HepG2 (cell line): Measurements from ENCODE around the gene ASPHD1.

Experiments
- ELF1 ChIP-seq: sonication (generic); formaldehyde crosslinking; IDR thresholded peaks from 2 replicates; pipeline ENCODE4 v1.4.0; 2020; ENCODE audit warnings: missing genetic modification reagents
- GLI4 ChIP-seq: sonication (generic); formaldehyde crosslinking; IDR thresholded peaks from 2 replicates; pipeline ENCODE4 v1.5.1; 2020; ENCODE audit warnings: missing genetic modification reagents, mild to moderate bottlenecking, moderate library complexity, borderline replicate concordance
- KAT7 ChIP-seq: IDR thresholded peaks from 2 replicates; pipeline ENCODE4 v1.6.1; 2018; ENCODE audit warnings: borderline replicate concordance, missing compliant biosample characterization
- NFIC ChIP-seq: IDR thresholded peaks from 2 replicates; pipeline ENCODE4 v1.6.1; 2012; ENCODE audit warnings: mild to moderate bottlenecking, low read length, inconsistent platforms
- POLR2A ChIP-seq, 2 experiments: IDR thresholded peaks; 2 replicates each; pipeline ENCODE4 v1.6.1; 2011; ENCODE audit warnings: low read depth in 2 of 2, low read length in 2 of 2, mild to moderate bottlenecking in 1 of 2, moderate library complexity in 1 of 2; ENCODE audit not compliant: insufficient read depth in 1 of 2
- SIN3A ChIP-seq: IDR thresholded peaks from 2 replicates; pipeline ENCODE4 v1.6.1; 2011; ENCODE audit warnings: low read depth, mild to moderate bottlenecking, control low read depth, low read length, borderline replicate concordance
- SRSF9 ChIP-seq: fragments of 200-400 bp; formaldehyde crosslinking; IDR thresholded peaks from 2 replicates; pipeline ENCODE4 v1.6.1; 2018; ENCODE audit warnings: borderline replicate concordance, mild to moderate bottlenecking, low read depth, low read length; ENCODE audit not compliant: insufficient read depth, poor library complexity, severe bottlenecking
- TAF1 ChIP-seq: sonication (generic); formaldehyde crosslinking; IDR thresholded peaks from 2 replicates; pipeline ENCODE4 v1.4.0; 2020; ENCODE audit warnings: missing genetic modification reagents
- ZC3H4 ChIP-seq: sonication (generic); formaldehyde crosslinking; IDR thresholded peaks from 2 replicates; pipeline ENCODE4 v1.4.0; 2020; ENCODE audit warnings: missing genetic modification reagents, borderline replicate concordance
- TF ChIP-seq, protein P1 (sequence below), 2 experiments: IDR thresholded peaks; 2 replicates each; pipeline ENCODE4 v1.6.1; 2011 to 2012; ENCODE audit warnings: low read length in 2 of 2, borderline replicate concordance in 1 of 2, low read depth in 1 of 2, mild to moderate bottlenecking in 1 of 2, moderate library complexity in 1 of 2
- TF ChIP-seq, protein P2 (sequence below), 2 experiments: sonication (generic) in 1 of 2; formaldehyde crosslinking in 1 of 2; IDR thresholded peaks; 2 replicates each; pipeline versions ENCODE4 v1.5.1 to v1.6.1; 2011 to 2020; ENCODE audit warnings: borderline replicate concordance in 1 of 2, low read depth in 1 of 2, low read length in 1 of 2, mild to moderate bottlenecking in 1 of 2, missing genetic modification reagents in 1 of 2, moderate library complexity in 1 of 2
- TF ChIP-seq, protein P3 (sequence below): IDR thresholded peaks from 2 replicates; pipeline ENCODE4 v1.6.1; 2016; ENCODE audit warnings: low read depth

DNA sequence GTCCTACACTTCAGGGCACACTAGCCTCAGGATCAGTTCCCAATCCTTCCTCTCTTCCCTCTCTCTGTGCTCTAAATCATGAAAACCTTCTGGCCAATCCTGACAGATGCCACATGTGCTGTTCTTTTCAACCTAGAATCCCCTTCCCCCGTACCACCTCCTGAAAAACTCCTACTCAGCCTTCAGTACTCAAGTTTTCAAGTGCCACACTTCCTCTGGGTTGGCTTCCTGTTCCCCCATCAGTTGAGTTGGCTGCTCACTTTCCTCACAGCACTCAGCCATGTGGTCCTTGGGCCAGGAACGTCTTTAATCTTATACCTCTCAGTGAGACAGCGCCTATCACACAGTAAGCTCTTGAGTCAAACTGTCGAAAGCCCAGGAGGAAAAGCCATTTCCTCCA is 3.3 kb downstream of the ASPHD1 start:
- TF ChIP-seq, protein P1, sequence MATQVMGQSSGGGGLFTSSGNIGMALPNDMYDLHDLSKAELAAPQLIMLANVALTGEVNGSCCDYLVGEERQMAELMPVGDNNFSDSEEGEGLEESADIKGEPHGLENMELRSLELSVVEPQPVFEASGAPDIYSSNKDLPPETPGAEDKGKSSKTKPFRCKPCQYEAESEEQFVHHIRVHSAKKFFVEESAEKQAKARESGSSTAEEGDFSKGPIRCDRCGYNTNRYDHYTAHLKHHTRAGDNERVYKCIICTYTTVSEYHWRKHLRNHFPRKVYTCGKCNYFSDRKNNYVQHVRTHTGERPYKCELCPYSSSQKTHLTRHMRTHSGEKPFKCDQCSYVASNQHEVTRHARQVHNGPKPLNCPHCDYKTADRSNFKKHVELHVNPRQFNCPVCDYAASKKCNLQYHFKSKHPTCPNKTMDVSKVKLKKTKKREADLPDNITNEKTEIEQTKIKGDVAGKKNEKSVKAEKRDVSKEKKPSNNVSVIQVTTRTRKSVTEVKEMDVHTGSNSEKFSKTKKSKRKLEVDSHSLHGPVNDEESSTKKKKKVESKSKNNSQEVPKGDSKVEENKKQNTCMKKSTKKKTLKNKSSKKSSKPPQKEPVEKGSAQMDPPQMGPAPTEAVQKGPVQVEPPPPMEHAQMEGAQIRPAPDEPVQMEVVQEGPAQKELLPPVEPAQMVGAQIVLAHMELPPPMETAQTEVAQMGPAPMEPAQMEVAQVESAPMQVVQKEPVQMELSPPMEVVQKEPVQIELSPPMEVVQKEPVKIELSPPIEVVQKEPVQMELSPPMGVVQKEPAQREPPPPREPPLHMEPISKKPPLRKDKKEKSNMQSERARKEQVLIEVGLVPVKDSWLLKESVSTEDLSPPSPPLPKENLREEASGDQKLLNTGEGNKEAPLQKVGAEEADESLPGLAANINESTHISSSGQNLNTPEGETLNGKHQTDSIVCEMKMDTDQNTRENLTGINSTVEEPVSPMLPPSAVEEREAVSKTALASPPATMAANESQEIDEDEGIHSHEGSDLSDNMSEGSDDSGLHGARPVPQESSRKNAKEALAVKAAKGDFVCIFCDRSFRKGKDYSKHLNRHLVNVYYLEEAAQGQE (IDR thresholded peaks at IDR 0.05; ENCODE audit: borderline replicate concordance in 1 of 2, low read depth in 1 of 2, low read length in 2 of 2) = no peak
- TF ChIP-seq SIN3A (no peak), SRSF9 (no peak), NFIC (no peak), GLI4 (CRISPR knock-in tag) (no peak), POLR2A (IDR thresholded peaks at IDR 0.05; ENCODE audit: insufficient read depth in 1 of 2, low read depth in 2 of 2, low read length in 2 of 2) (no peak), ZC3H4 (CRISPR knock-in tag) (no peak), KAT7 (CRISPR knock-in tag) (no peak), ELF1 (no peak), TAF1 (CRISPR knock-in tag) (no peak)
- TF ChIP-seq, protein P2, sequence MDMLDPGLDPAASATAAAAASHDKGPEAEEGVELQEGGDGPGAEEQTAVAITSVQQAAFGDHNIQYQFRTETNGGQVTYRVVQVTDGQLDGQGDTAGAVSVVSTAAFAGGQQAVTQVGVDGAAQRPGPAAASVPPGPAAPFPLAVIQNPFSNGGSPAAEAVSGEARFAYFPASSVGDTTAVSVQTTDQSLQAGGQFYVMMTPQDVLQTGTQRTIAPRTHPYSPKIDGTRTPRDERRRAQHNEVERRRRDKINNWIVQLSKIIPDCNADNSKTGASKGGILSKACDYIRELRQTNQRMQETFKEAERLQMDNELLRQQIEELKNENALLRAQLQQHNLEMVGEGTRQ (IDR thresholded peaks at IDR 0.05; ENCODE audit: low read depth, low read length) = no peak
- TF ChIP-seq, protein P2 (CRISPR knock-in tag; IDR thresholded peaks at IDR 0.05; ENCODE audit: borderline replicate concordance) = no peak
- TF ChIP-seq, protein P3, sequence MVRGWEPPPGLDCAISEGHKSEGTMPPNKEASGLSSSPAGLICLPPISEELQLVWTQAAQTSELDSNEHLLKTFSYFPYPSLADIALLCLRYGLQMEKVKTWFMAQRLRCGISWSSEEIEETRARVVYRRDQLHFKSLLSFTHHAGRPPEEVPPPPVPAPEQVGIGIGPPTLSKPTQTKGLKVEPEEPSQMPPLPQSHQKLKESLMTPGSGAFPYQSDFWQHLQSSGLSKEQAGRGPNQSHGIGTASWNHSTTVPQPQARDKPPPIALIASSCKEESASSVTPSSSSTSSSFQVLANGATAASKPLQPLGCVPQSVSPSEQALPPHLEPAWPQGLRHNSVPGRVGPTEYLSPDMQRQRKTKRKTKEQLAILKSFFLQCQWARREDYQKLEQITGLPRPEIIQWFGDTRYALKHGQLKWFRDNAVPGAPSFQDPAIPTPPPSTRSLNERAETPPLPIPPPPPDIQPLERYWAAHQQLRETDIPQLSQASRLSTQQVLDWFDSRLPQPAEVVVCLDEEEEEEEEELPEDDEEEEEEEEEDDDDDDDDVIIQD (CRISPR knock-in tag) = no peak
